ENCODE data around the gene PDP2. TPM values are rescaled to one million over a fixed set of nuclear protein-coding genes. Genes with fewer than 3 reads are reported as not detected.

Gene PDP2
- total and polyA plus RNA-seq, 7 donors = 2.6 to 8.3 (median 5.1) TPM

GRCh38 chr16:66914541-66914940, 34.2 kb downstream of the PDP2 start:
- TF ChIP-seq CTCF (IDR thresholded peaks at IDR 0.05) = no peak
- no peak for TF ChIP-seq EP300 (IDR thresholded peaks at IDR 0.05)
- no peak for TF ChIP-seq POLR2A (IDR thresholded peaks at IDR 0.05)
- no peak for TF ChIP-seq POLR2AphosphoS5 (IDR thresholded peaks at IDR 0.05)
- Histone ChIP-seq H3K36me3 (no peaks in the 10 kb centered on the region), H3K27ac (no peak overlapping the region), H3K4me3 (no peak overlapping the region), H3K4me1 (peaks cover 0 to 3% (median 0%) of the 10 kb centered on the region in 4 donors), H3K9me3 (no peaks in the 10 kb centered on the region), H3K27me3 (no peaks in the 10 kb centered on the region)
- DNase-seq = no peak
- intact Hi-C loops (cut with DNase I) = no loop called here
- 97 to 98% methylated on average over 7 of the region's 7 CpGs for WGBS, 2 donors

GRCh38 chr16:66915041-66915440, 34.7 kb downstream of the PDP2 start:
- H3K27ac ChIP-seq = no peak overlapping the region
- intact Hi-C loops (cut with DNase I) = no loop called here
- H3K4me3 ChIP-seq = no peak overlapping the region
- no peak for DNase-seq
- no peaks in the 10 kb centered on the region for H3K36me3 ChIP-seq
- peaks cover 0 to 8% (median under 1%) of the 10 kb centered on the region in 4 donors for H3K4me1 ChIP-seq
- TF ChIP-seq POLR2AphosphoS5 (IDR thresholded peaks at IDR 0.05) = no peak
- no peak for TF ChIP-seq POLR2A (IDR thresholded peaks at IDR 0.05)
- no peak for TF ChIP-seq EP300 (IDR thresholded peaks at IDR 0.05)
- no peak for TF ChIP-seq CTCF (IDR thresholded peaks at IDR 0.05)
- WGBS, 2 donors = 68 to 81% methylated on average over 7 of the region's 7 CpGs
- no peaks in the 10 kb centered on the region for H3K27me3 ChIP-seq
- no peaks in the 10 kb centered on the region for H3K9me3 ChIP-seq

DNA sequence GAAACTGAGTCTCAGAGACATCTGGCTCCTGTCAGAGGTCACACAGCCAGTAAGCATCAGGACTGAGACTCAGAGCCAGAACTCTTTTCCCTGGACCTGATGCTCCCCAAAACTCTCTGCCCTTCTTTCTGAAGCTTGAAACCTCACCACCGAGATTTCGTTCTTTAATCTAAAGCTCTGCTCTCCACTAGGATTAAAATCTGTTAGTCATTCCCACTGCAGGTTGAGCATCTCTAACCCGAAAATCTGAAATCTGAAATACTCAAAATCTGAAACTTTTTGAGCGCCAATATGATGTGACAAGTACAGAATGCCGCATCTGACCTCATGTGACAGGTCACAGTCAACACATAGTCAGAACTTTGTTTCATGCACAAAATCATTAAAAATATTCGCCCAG, 36.2 kb downstream of the PDP2 start:
- Histone ChIP-seq H3K36me3 (peaks cover 0 to 4% (median 2%) of the 10 kb centered on the region in 4 donors), H3K4me3 (no peak overlapping the region), H3K27me3 (no peaks in the 10 kb centered on the region), H3K9me3 (no peaks in the 10 kb centered on the region), H3K4me1 (peaks cover 0 to 17% (median 3%) of the 10 kb centered on the region in 4 donors), H3K27ac (no peak overlapping the region)
- TF ChIP-seq POLR2AphosphoS5 (IDR thresholded peaks at IDR 0.05) (no peak), POLR2A (IDR thresholded peaks at IDR 0.05) (no peak), CTCF (IDR thresholded peaks at IDR 0.05) (no peak), EP300 (IDR thresholded peaks at IDR 0.05) (no peak)
- intact Hi-C loops (cut with DNase I) = no loop called here
- DNase-seq = no peak
- WGBS, 2 donors = 88% methylated on average over 6 of the region's 6 CpGs

GRCh38 chr16:66917741-66918140, 37.4 kb downstream of the PDP2 start:
- 84 to 89% methylated on average over 9 of the region's 9 CpGs for WGBS, 2 donors
- Histone ChIP-seq H3K36me3 (peaks cover 0 to 11% (median 7%) of the 10 kb centered on the region in 4 donors), H3K4me1 (peaks cover 0 to 25% (median 6%) of the 10 kb centered on the region in 4 donors), H3K4me3 (no peak overlapping the region), H3K9me3 (no peaks in the 10 kb centered on the region), H3K27ac (no peak overlapping the region), H3K27me3 (no peaks in the 10 kb centered on the region)
- DNase-seq = no peak
- TF ChIP-seq POLR2A (IDR thresholded peaks at IDR 0.05) = no peak
- TF ChIP-seq POLR2AphosphoS5 (IDR thresholded peaks at IDR 0.05) = no peak
- TF ChIP-seq EP300 (IDR thresholded peaks at IDR 0.05) = no peak
- no peak for TF ChIP-seq CTCF (IDR thresholded peaks at IDR 0.05)
- intact Hi-C loops (cut with DNase I) = no loop called here

DNA sequence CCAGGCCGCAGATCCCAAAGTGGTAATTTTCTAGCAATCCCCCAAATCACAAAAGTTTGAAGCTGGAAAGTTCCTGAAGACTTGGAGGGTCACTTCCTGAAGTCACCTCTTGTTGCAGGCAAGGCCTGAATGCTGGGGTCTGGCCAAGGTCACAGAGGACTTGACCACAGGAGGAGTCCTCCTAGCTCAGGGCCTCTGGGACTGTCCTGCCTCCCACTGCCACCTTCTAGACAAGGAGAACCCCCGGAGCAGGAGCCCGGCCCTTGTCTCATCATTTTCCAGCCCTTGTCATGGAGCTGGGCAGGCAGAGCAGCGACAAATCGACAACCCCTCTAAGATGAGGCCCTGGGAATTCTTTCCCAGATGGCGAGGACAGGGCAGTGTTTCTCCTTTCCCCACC, 38.0 kb downstream of the PDP2 start:
- intact Hi-C loops (cut with DNase I) = no loop called here
- peaks cover 0 to 31% (median 12%) of the 10 kb centered on the region in 4 donors for H3K4me1 ChIP-seq
- no peaks in the 10 kb centered on the region for H3K27me3 ChIP-seq
- no peak for DNase-seq
- no peaks in the 10 kb centered on the region for H3K9me3 ChIP-seq
- no peak overlapping the region for H3K4me3 ChIP-seq
- no peak overlapping the region for H3K27ac ChIP-seq
- WGBS, 2 donors = 91% methylated on average over 6 of the region's 6 CpGs
- TF ChIP-seq CTCF (IDR thresholded peaks at IDR 0.05) = no peak
- no peak for TF ChIP-seq POLR2AphosphoS5 (IDR thresholded peaks at IDR 0.05)
- TF ChIP-seq EP300 (IDR thresholded peaks at IDR 0.05) = no peak
- no peak for TF ChIP-seq POLR2A (IDR thresholded peaks at IDR 0.05)
- peaks cover 0 to 11% (median 7%) of the 10 kb centered on the region in 4 donors for H3K36me3 ChIP-seq
